Uterus (tissue), 4 donors: Measurements from ENCODE around the gene ASCC1. TPM values are rescaled to one million over a fixed set of nuclear protein-coding genes. Genes with fewer than 3 reads are reported as not detected.

Experiments
- DNase-seq, 2 donors: peaks; one replicate each; pipeline ENCODE4 v3.0.0-alpha.2; 2019 to 2020
- H3K27ac ChIP-seq, 2 donors: fragments of 200-600 bp; sonication (generic); 1 replicate in 1 of 2; 2 replicates in 1 of 2; pipeline ENCODE4 v1.5.1; 2016 to 2018
- H3K27me3 ChIP-seq, 2 donors: fragments of 200-600 bp; sonication (generic); one replicate each; pipeline ENCODE4 v1.5.1; 2018 to 2019; ENCODE audit warnings: control low read depth in 1 of 2
- H3K36me3 ChIP-seq, 2 donors: fragments of 200-600 bp; sonication (generic); one replicate each; pipeline ENCODE4 v1.5.1; 2019; ENCODE audit warnings: control low read depth in 1 of 2
- H3K4me1 ChIP-seq, 2 donors: fragments of 200-600 bp; sonication (generic); one replicate each; pipeline ENCODE4 v1.5.1; 2018 to 2019; ENCODE audit warnings: control low read depth in 1 of 2
- H3K4me3 ChIP-seq, 2 donors: fragments of 200-600 bp; sonication (generic); 1 replicate in 1 of 2; 2 replicates in 1 of 2; pipeline ENCODE4 v1.5.1; 2018 to 2019; ENCODE audit warnings: mild to moderate bottlenecking in 1 of 2
- H3K9me3 ChIP-seq, 2 donors: fragments of 200-600 bp; sonication (generic); one replicate each; pipeline ENCODE4 v1.5.1; 2019; ENCODE audit warnings: control low read depth in 1 of 2
- CTCF ChIP-seq, 4 experiments: fragments of 200-600 bp in 2 of 4; fragments of 450-650 bp in 2 of 4; sonication (generic) in 2 of 4; IDR thresholded peaks; one replicate each; pipeline ENCODE4 v1.5.1; 2016 to 2019; ENCODE audit warnings: antibody characterized with exemption in 4 of 4, mild to moderate bottlenecking in 2 of 4, moderate library complexity in 1 of 4
- POLR2A ChIP-seq, 2 donors: fragments of 450-650 bp; IDR thresholded peaks; one replicate each; pipeline ENCODE4 v1.6.1; 2016; ENCODE audit warnings: antibody characterized with exemption in 2 of 2, mild to moderate bottlenecking in 1 of 2, moderate library complexity in 1 of 2
- intact Hi-C: fragments of 100-400 bp; cut with DNase I; formaldehyde crosslinking; loops from one replicate; pipeline ENCODE4 v1.15.1; 2023; ENCODE audit warnings: low total_unique reads
- total RNA-seq, 4 donors: library from RNA; depleted of rRNA in 3 of 4; stranded (reverse); fragments of >200 nt in 3 of 4; gene quantifications; one replicate each; pipeline versions ENCODE4 v1.1.0 to v1.2.4, GENCODE V29; 2014 to 2023
- donor health status: DM: yes; HTN: yes; CAD: no.

ASCC1 gene
- total RNA-seq, 4 donors from 2014 or later, result 17.9 to 156 (median 38.4) TPM

- Histone ChIP-seq H3K27me3 (no peaks in the 10 kb centered on the region), H3K36me3 (no peaks in the 10 kb centered on the region), H3K27ac (no peak overlapping the region), H3K9me3 (no peaks in the 10 kb centered on the region), H3K4me3 (no peak overlapping the region), H3K4me1 (no peaks in the 10 kb centered on the region)
- DNase-seq, result no peak
- intact Hi-C loops, result no loop called here
- TF ChIP-seq CTCF (IDR thresholded peaks at IDR 0.05), result no peak
- TF ChIP-seq POLR2A (IDR thresholded peaks at IDR 0.05), result no peak
Measured at GRCh38 chr10:72072046-72072445, 144.0 kb downstream of the ASCC1 start.

DNA sequence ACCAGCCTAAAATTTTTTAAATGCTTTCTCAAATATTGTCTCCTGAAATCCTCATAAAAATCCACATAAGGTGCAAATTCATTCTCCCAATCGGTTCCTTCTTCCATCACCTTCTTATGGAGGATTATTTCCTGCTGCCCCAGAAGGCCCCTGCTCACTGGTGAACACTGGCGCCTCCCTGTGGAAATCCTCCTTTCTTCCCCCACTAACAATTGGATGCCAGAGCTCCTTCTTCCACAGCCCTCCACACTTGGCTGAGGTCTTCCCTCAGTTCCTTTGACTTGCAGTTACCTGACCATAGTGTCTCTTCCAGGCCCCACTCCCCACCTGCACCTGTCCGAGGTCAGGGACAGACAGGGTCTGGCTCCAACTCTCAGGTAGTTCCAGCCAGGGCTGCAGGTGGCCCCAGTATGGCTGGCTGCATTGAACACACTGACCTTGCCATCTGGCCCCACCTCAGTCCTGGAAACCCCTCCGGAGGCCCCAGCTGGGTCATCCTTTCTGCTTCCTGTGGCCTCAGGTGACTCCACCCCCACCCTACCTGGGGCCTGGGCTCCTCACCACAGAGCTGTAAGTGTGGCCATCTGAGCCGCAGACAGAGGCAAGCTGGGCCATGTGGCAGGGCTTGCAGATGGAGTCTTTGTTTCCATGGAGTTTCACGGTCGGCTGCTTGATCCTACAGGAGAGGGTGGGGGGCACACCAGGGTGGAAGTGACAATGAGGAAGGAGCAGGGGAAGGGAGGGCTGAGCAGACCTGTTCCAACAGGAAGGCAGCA, 146.1 kb downstream of the ASCC1 start:
- no peaks in the 10 kb centered on the region for H3K4me1 ChIP-seq
- H3K36me3 ChIP-seq, result no peaks in the 10 kb centered on the region
- H3K27me3 ChIP-seq, result no peaks in the 10 kb centered on the region
- H3K9me3 ChIP-seq, result no peaks in the 10 kb centered on the region
- H3K27ac ChIP-seq, result no peak overlapping the region
- no peak for TF ChIP-seq CTCF (IDR thresholded peaks at IDR 0.05)
- TF ChIP-seq POLR2A (IDR thresholded peaks at IDR 0.05), result no peak
- H3K4me3 ChIP-seq, result no peak overlapping the region
- intact Hi-C loops, result no loop called here
- DNase-seq, result no peak

DNA sequence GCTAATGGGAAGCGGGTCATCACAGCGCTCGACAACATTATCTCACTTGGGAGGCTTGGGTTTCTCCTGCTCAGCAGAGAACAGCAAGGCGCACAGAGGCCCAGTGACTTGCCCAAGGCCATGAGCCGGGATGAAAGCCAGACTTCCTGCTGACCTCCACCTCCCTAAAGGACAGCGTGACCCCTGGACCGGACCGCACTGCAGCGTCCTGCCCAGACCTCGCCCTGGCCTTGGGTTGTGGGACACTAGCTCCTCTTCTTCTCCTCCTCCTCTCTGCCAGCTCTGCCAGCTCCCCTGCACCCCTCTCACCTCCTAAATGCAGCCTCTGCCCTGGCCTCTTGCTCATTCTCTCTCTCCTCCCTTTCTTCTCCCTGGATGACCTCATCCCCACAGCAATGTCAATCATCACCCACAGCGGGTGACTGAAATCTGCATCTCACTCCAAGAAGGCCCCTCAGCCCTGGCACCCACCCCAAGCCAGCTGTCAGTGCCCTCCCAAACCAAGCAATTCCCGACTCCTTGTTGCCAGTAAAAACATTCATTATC, 147.1 kb downstream of the ASCC1 start:
- H3K27ac ChIP-seq, result no peak overlapping the region
- no peaks in the 10 kb centered on the region for H3K4me1 ChIP-seq
- no peaks in the 10 kb centered on the region for H3K36me3 ChIP-seq
- H3K27me3 ChIP-seq, result no peaks in the 10 kb centered on the region
- no peak for TF ChIP-seq POLR2A (IDR thresholded peaks at IDR 0.05)
- no peak for TF ChIP-seq CTCF (IDR thresholded peaks at IDR 0.05)
- H3K9me3 ChIP-seq, result no peaks in the 10 kb centered on the region
- intact Hi-C loops, result no loop called here
- H3K4me3 ChIP-seq, result no peak overlapping the region
- no peak for DNase-seq

DNA sequence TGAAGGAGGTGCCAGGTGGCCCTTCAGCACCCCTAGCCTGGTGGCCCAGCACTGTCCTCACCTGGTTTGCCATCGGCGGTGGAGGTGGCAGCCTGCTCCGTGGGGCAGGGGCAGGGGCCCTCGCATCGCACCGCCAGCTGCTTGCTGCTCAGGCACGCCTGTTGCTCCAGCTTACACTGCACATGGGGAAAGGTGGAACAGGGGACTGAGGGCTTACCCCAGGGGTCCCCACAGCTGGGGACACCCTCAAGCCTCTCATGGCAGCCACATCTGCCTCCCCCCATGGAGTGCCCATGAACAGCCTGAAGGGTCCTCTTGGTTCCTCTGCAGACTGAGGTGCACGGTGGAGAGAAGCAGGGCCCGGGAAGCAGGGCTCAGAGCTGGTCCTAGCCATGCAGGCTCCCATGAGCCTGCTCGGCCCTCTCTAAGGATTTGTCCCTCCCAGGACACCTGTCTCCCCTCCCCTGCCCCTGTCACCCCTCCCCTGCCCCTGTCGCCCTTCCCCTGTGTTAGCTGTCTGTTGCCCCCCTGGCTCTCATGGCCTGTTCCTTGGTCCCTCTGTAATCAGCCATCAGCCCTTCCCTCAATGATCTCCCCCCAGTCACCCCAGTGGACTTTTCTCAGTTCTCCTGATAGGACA, 147.8 kb downstream of the ASCC1 start:
- no peaks in the 10 kb centered on the region for H3K4me1 ChIP-seq
- H3K27ac ChIP-seq, result no peak overlapping the region
- intact Hi-C loops, result no loop called here
- no peak for DNase-seq
- H3K4me3 ChIP-seq, result no peak overlapping the region
- no peak for TF ChIP-seq CTCF (IDR thresholded peaks at IDR 0.05)
- no peak for TF ChIP-seq POLR2A (IDR thresholded peaks at IDR 0.05)
- no peaks in the 10 kb centered on the region for H3K36me3 ChIP-seq
- no peaks in the 10 kb centered on the region for H3K9me3 ChIP-seq
- no peaks in the 10 kb centered on the region for H3K27me3 ChIP-seq

DNA sequence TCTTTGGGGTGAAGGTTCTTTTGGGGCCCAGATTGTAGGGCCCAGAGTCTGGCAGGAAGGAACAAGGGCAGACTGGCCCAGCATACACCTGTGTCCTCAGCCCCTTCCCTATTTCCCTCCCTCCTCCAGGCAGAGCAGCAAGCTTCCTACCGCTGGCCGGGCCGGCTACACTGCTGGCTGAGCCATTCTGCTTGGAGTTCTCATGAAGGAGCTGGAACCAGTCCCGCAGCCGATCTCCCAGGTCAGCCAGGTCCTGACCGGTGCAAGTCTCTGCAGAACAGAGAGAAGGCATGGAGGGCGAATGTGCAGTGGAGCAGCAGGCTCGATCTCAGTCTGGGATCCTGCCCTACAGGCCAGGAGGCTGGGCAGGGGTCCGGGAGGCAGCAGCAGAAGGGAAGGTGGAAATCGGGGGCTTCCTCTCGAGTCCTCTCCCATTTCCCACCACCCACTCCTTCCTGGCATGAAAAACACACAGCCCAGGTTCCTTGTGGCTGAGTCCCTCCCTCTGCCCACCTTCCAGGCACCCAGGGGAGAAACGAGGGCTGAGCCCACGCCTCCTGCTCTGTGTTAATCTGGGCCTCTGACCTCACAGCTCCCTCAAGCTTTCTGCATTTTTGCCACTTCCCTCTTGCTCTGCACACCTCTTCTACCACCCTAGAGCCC, 148.5 kb downstream of the ASCC1 start:
- H3K27ac ChIP-seq, result no peak overlapping the region

More for the DNA sequence above, 148.5 kb downstream of the ASCC1 start:
- no peaks in the 10 kb centered on the region for H3K4me1 ChIP-seq
- H3K4me3 ChIP-seq, result no peak overlapping the region
- H3K9me3 ChIP-seq, result no peaks in the 10 kb centered on the region
- intact Hi-C loops, result no loop called here
- DNase-seq, result no peak
- TF ChIP-seq POLR2A (IDR thresholded peaks at IDR 0.05), result no peak
- TF ChIP-seq CTCF (IDR thresholded peaks at IDR 0.05), result no peak
- H3K36me3 ChIP-seq, result no peaks in the 10 kb centered on the region
- no peaks in the 10 kb centered on the region for H3K27me3 ChIP-seq
